ENCODE data around the gene RASA3. TPM values are rescaled to one million over a fixed set of nuclear protein-coding genes. Genes with fewer than 3 reads are reported as not detected.

The RASA3 gene
- total RNA-seq, 1 experiment from 2014 or later: 22.3 TPM

DNA sequence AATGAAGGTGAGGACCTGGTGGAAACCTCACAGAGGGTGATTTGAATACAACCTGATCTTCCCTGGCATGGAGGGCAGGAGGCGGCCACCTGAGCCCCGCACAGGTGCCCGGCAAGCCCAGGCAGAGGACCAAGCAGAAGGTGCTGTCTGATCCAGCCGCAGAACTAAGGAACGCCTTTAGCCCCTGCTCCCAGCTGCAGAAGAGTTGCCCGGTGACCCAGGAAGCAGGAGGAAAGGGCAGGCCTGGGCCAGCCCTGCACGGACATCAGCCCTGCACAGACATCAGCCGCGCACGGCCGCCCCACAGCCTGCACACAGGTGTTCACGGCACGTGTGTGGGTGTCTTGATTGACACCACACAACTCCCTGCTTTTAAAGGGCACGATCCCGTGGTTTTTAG is 43.1 kb downstream of the RASA3 start:
- peak; percentile 11 for DNase-seq (ENCODE audit: low spot score)
- H3K9me3 Mint-ChIP-seq: peaks cover 35% of the 10 kb centered on the region
- H3K4me3 Mint-ChIP-seq: no peak overlapping the region
- H3K4me1 Mint-ChIP-seq: peaks cover 18% of the 10 kb centered on the region
- ATAC-seq: no peak; the same call in 1 of the 2 replicates
- peaks cover 39% of the 10 kb centered on the region for H3K36me3 Mint-ChIP-seq
- no peak overlapping the region for H3K27ac Mint-ChIP-seq
- TF ChIP-seq ZNF396 (CRISPR knock-in tag; IDR thresholded peaks at IDR 0.05; ENCODE audit: borderline replicate concordance): no peak
- no peak for TF ChIP-seq SMAD4 (CRISPR knock-in tag; IDR thresholded peaks at IDR 0.05)
- TF ChIP-seq RORB (CRISPR knock-in tag; IDR thresholded peaks at IDR 0.05): no peak
- no peak for TF ChIP-seq TCF7 (CRISPR knock-in tag; IDR thresholded peaks at IDR 0.05; ENCODE audit: low read depth)
- TF ChIP-seq ELF4 (CRISPR knock-in tag; IDR thresholded peaks at IDR 0.05; ENCODE audit: low read depth): no peak
- no peak for TF ChIP-seq RELA (CRISPR knock-in tag; IDR thresholded peaks at IDR 0.05; ENCODE audit: borderline replicate concordance)
- TF ChIP-seq, protein P1, sequence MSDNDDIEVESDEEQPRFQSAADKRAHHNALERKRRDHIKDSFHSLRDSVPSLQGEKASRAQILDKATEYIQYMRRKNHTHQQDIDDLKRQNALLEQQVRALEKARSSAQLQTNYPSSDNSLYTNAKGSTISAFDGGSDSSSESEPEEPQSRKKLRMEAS (CRISPR knock-in tag; IDR thresholded peaks at IDR 0.05): no peak
- TF ChIP-seq FOXP1 (CRISPR knock-in tag; IDR thresholded peaks at IDR 0.05; ENCODE audit: borderline replicate concordance): no peak
- TF ChIP-seq, protein P2, sequence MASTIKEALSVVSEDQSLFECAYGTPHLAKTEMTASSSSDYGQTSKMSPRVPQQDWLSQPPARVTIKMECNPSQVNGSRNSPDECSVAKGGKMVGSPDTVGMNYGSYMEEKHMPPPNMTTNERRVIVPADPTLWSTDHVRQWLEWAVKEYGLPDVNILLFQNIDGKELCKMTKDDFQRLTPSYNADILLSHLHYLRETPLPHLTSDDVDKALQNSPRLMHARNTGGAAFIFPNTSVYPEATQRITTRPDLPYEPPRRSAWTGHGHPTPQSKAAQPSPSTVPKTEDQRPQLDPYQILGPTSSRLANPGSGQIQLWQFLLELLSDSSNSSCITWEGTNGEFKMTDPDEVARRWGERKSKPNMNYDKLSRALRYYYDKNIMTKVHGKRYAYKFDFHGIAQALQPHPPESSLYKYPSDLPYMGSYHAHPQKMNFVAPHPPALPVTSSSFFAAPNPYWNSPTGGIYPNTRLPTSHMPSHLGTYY (CRISPR knock-in tag; IDR thresholded peaks at IDR 0.05): no peak
- TF ChIP-seq EMX1 (CRISPR knock-in tag; IDR thresholded peaks at IDR 0.05): no peak
- TF ChIP-seq MXD4 (CRISPR knock-in tag; IDR thresholded peaks at IDR 0.05; ENCODE audit: borderline replicate concordance): no peak
- TF ChIP-seq, protein P3, sequence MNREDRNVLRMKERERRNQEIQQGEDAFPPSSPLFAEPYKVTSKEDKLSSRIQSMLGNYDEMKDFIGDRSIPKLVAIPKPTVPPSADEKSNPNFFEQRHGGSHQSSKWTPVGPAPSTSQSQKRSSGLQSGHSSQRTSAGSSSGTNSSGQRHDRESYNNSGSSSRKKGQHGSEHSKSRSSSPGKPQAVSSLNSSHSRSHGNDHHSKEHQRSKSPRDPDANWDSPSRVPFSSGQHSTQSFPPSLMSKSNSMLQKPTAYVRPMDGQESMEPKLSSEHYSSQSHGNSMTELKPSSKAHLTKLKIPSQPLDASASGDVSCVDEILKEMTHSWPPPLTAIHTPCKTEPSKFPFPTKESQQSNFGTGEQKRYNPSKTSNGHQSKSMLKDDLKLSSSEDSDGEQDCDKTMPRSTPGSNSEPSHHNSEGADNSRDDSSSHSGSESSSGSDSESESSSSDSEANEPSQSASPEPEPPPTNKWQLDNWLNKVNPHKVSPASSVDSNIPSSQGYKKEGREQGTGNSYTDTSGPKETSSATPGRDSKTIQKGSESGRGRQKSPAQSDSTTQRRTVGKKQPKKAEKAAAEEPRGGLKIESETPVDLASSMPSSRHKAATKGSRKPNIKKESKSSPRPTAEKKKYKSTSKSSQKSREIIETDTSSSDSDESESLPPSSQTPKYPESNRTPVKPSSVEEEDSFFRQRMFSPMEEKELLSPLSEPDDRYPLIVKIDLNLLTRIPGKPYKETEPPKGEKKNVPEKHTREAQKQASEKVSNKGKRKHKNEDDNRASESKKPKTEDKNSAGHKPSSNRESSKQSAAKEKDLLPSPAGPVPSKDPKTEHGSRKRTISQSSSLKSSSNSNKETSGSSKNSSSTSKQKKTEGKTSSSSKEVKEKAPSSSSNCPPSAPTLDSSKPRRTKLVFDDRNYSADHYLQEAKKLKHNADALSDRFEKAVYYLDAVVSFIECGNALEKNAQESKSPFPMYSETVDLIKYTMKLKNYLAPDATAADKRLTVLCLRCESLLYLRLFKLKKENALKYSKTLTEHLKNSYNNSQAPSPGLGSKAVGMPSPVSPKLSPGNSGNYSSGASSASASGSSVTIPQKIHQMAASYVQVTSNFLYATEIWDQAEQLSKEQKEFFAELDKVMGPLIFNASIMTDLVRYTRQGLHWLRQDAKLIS (CRISPR knock-in tag; IDR thresholded peaks at IDR 0.05; ENCODE audit: borderline replicate concordance): no peak
- TF ChIP-seq NFATC4 (CRISPR knock-in tag; IDR thresholded peaks at IDR 0.05): no peak
- no peak for TF ChIP-seq NR1H2 (CRISPR knock-in tag; IDR thresholded peaks at IDR 0.05)
- no peak for TF ChIP-seq JUN (CRISPR knock-in tag; IDR thresholded peaks at IDR 0.05)
- TF ChIP-seq SMAD3 (CRISPR knock-in tag; IDR thresholded peaks at IDR 0.05; ENCODE audit: borderline replicate concordance): no peak
- no peak for TF ChIP-seq ESRRA (CRISPR knock-in tag; IDR thresholded peaks at IDR 0.05; ENCODE audit: borderline replicate concordance)
- no peak for TF ChIP-seq CBFB (CRISPR knock-in tag; IDR thresholded peaks at IDR 0.05; ENCODE audit: low read depth)
- TF ChIP-seq GRHL2 (CRISPR knock-in tag; IDR thresholded peaks at IDR 0.05; ENCODE audit: insufficient replicate concordance, severe bottlenecking): no peak
- no peak for TF ChIP-seq ZNF121 (CRISPR knock-in tag; IDR thresholded peaks at IDR 0.05)
- POLR2A ChIA-PET: no interaction called here
- no peaks in the 10 kb centered on the region for H3K27me3 Mint-ChIP-seq (ENCODE audit: low read depth)
- CTCF ChIA-PET: interaction anchor here (1.0 kb wide), 1 partner anchor 154 kb away, joined by 3 read pairs; no protein-coding TSS in a partner anchor

DNA sequence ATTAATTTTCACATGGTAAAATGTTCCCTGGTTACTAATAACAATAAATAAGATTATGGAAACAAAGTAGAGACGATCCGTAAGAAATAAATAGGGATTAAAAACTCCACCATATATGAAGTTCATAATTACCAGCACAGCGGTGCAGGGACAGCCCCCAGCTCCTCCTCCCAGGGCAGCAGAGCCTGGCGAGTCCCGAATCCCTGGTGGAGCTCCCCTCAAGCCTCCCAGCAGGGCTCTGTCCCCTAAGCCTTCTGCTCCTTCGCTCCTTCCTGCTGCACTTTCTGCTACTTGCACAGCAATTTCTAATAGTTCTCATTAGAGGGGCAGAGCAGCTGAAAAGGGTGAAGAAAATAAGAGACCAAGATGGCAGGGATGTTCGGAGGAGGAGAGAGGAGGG is 43.6 kb downstream of the RASA3 start:
- Mint-ChIP-seq H3K27ac (no peak overlapping the region), H3K9me3 (peaks cover 30% of the 10 kb centered on the region), H3K4me1 (peaks cover 18% of the 10 kb centered on the region), H3K27me3 (ENCODE audit: low read depth) (no peaks in the 10 kb centered on the region), H3K36me3 (peaks cover 34% of the 10 kb centered on the region), H3K4me3 (no peak overlapping the region)
- CTCF ChIA-PET: interaction anchor here (0.5 to 1.0 kb wide), 2 partner anchors 11 to 154 kb away, joined by 3 to 4 read pairs; no protein-coding TSS in a partner anchor
- DNase-seq (ENCODE audit: low spot score) (peak; percentile 11), ATAC-seq (no peak; the same call in 1 of the 2 replicates)
- POLR2A ChIA-PET: no interaction called here
- no peak for TF ChIP-seq FOXK1 (CRISPR knock-in tag; IDR thresholded peaks at IDR 0.05)
- no peak for TF ChIP-seq TCF7 (CRISPR knock-in tag; IDR thresholded peaks at IDR 0.05; ENCODE audit: low read depth)
- no peak for TF ChIP-seq HMGA2 (CRISPR knock-in tag; IDR thresholded peaks at IDR 0.05)
- TF ChIP-seq ETV6 (CRISPR knock-in tag; IDR thresholded peaks at IDR 0.05): no peak
- no peak for TF ChIP-seq ATF1 (CRISPR knock-in tag; IDR thresholded peaks at IDR 0.05)
- TF ChIP-seq, protein P4, sequence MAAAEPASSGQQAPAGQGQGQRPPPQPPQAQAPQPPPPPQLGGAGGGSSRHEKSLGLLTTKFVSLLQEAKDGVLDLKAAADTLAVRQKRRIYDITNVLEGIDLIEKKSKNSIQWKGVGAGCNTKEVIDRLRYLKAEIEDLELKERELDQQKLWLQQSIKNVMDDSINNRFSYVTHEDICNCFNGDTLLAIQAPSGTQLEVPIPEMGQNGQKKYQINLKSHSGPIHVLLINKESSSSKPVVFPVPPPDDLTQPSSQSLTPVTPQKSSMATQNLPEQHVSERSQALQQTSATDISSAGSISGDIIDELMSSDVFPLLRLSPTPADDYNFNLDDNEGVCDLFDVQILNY (CRISPR knock-in tag; IDR thresholded peaks at IDR 0.05): no peak
- TF ChIP-seq, protein P5, sequence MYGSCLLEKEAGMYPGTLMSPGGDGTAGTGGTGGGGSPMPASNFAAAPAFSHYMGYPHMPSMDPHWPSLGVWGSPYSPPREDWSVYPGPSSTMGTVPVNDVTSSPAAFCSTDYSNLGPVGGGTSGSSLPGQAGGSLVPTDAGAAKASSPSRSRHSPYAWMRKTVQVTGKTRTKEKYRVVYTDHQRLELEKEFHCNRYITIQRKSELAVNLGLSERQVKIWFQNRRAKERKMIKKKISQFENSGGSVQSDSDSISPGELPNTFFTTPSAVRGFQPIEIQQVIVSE (CRISPR knock-in tag; IDR thresholded peaks at IDR 0.05; ENCODE audit: borderline replicate concordance): no peak
- TF ChIP-seq, protein P6, sequence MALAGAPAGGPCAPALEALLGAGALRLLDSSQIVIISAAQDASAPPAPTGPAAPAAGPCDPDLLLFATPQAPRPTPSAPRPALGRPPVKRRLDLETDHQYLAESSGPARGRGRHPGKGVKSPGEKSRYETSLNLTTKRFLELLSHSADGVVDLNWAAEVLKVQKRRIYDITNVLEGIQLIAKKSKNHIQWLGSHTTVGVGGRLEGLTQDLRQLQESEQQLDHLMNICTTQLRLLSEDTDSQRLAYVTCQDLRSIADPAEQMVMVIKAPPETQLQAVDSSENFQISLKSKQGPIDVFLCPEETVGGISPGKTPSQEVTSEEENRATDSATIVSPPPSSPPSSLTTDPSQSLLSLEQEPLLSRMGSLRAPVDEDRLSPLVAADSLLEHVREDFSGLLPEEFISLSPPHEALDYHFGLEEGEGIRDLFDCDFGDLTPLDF (CRISPR knock-in tag; IDR thresholded peaks at IDR 0.05): no peak
- no peak for TF ChIP-seq TEAD4 (CRISPR knock-in tag; IDR thresholded peaks at IDR 0.05)
